ENCODE results near the gene MEIKIN.

The MEIKIN gene

GRCh38 chr5:131973089-131973712, 27.7 kb upstream of the MEIKIN start:
- WGBS, result 96% methylated on average over 9 of the region's 9 CpGs
- Histone ChIP-seq H3K36me3 (ENCODE audit: insufficient read depth, low read length) (no peaks in the 10 kb centered on the region), H3K9ac (ENCODE audit: low read depth, low read length) (no peak overlapping the region), H3K27me3 (ENCODE audit: insufficient read depth, low read length) (no peaks in the 10 kb centered on the region), H3K4me3 (ENCODE audit: low read length) (no peak overlapping the region), H3K27ac (ENCODE audit: low read depth, low read length) (no peak overlapping the region), H3K9me3 (ENCODE audit: insufficient read depth, low read depth, low read length) (no peaks in the 10 kb centered on the region), H3K4me1 (ENCODE audit: insufficient read depth, low read length) (0 out of 2 replicates have a peak, but pooled peaks cover 10% of the 10 kb centered on the region)

- H3K9me3 ChIP-seq (ENCODE audit: insufficient read depth, low read depth, low read length), result no peaks in the 10 kb centered on the region
- H3K4me3 ChIP-seq (ENCODE audit: low read length), result no peak overlapping the region
- WGBS, result 95% methylated on average over 5 of the region's 5 CpGs
- H3K9ac ChIP-seq (ENCODE audit: low read depth, low read length), result no peak overlapping the region
- no peaks in the 10 kb centered on the region for H3K36me3 ChIP-seq (ENCODE audit: insufficient read depth, low read length)
- H3K4me1 ChIP-seq (ENCODE audit: insufficient read depth, low read length), result no peaks in the 10 kb centered on the region
- no peaks in the 10 kb centered on the region for H3K27me3 ChIP-seq (ENCODE audit: insufficient read depth, low read length)
- H3K27ac ChIP-seq (ENCODE audit: low read depth, low read length), result no peak overlapping the region
Measured at GRCh38 chr5:131968396-131968954, 23.0 kb upstream of the MEIKIN start.

- no peak overlapping the region for H3K4me3 ChIP-seq (ENCODE audit: low read length)
- H3K9ac ChIP-seq (ENCODE audit: low read depth, low read length), result no peak overlapping the region
- H3K36me3 ChIP-seq (ENCODE audit: insufficient read depth, low read length), result no peaks in the 10 kb centered on the region
- H3K27ac ChIP-seq (ENCODE audit: low read depth, low read length), result no peak overlapping the region
- no peaks in the 10 kb centered on the region for H3K4me1 ChIP-seq (ENCODE audit: insufficient read depth, low read length)
- no peaks in the 10 kb centered on the region for H3K27me3 ChIP-seq (ENCODE audit: insufficient read depth, low read length)
- no peaks in the 10 kb centered on the region for H3K9me3 ChIP-seq (ENCODE audit: insufficient read depth, low read depth, low read length)
- 100% methylated on average over 1 of the region's 1 CpG for WGBS
Measured at GRCh38 chr5:131966551-131966950, 21.1 kb upstream of the MEIKIN start.

- Histone ChIP-seq H3K4me1 (ENCODE audit: insufficient read depth, low read length) (no peaks in the 10 kb centered on the region), H3K36me3 (ENCODE audit: insufficient read depth, low read length) (no peaks in the 10 kb centered on the region), H3K27ac (ENCODE audit: low read depth, low read length) (no peak overlapping the region), H3K9ac (ENCODE audit: low read depth, low read length) (no peak overlapping the region), H3K27me3 (ENCODE audit: insufficient read depth, low read length) (no peaks in the 10 kb centered on the region), H3K4me3 (ENCODE audit: low read length) (no peak overlapping the region), H3K9me3 (ENCODE audit: insufficient read depth, low read depth, low read length) (no peaks in the 10 kb centered on the region)
- 84% methylated on average over 6 of the region's 6 CpGs for WGBS
Measured at GRCh38 chr5:131965826-131966415, 20.5 kb upstream of the MEIKIN start.

GRCh38 chr5:131959906-131960305, 14.4 kb upstream of the MEIKIN start:
- Histone ChIP-seq H3K4me3 (ENCODE audit: low read length) (no peak overlapping the region), H3K9ac (ENCODE audit: low read depth, low read length) (no peak overlapping the region), H3K27ac (ENCODE audit: low read depth, low read length) (no peak overlapping the region), H3K4me1 (ENCODE audit: insufficient read depth, low read length) (no peaks in the 10 kb centered on the region), H3K36me3 (ENCODE audit: insufficient read depth, low read length) (no peaks in the 10 kb centered on the region), H3K27me3 (ENCODE audit: insufficient read depth, low read length) (no peaks in the 10 kb centered on the region), H3K9me3 (ENCODE audit: insufficient read depth, low read depth, low read length) (no peaks in the 10 kb centered on the region)
- WGBS, result 89% methylated on average over 3 of the region's 3 CpGs

GRCh38 chr5:131959136-131959535, 13.7 kb upstream of the MEIKIN start:
- WGBS, result 97% methylated on average over 5 of the region's 5 CpGs
- no peaks in the 10 kb centered on the region for H3K4me1 ChIP-seq (ENCODE audit: insufficient read depth, low read length)
- no peak overlapping the region for H3K9ac ChIP-seq (ENCODE audit: low read depth, low read length)
- H3K27ac ChIP-seq (ENCODE audit: low read depth, low read length), result no peak overlapping the region
- no peaks in the 10 kb centered on the region for H3K9me3 ChIP-seq (ENCODE audit: insufficient read depth, low read depth, low read length)
- H3K27me3 ChIP-seq (ENCODE audit: insufficient read depth, low read length), result no peaks in the 10 kb centered on the region
- no peaks in the 10 kb centered on the region for H3K36me3 ChIP-seq (ENCODE audit: insufficient read depth, low read length)
- no peak overlapping the region for H3K4me3 ChIP-seq (ENCODE audit: low read length)

GRCh38 chr5:131957721-131958441, 12.4 kb upstream of the MEIKIN start:
- 93% methylated on average over 8 of the region's 8 CpGs for WGBS

GRCh38 chr5:131953969-131954368, 8.5 kb upstream of the MEIKIN start:
- Histone ChIP-seq H3K27ac (ENCODE audit: low read depth, low read length) (no peak overlapping the region), H3K9ac (ENCODE audit: low read depth, low read length) (no peak overlapping the region), H3K36me3 (ENCODE audit: insufficient read depth, low read length) (no peaks in the 10 kb centered on the region)

More at GRCh38 chr5:131957721-131958441, 12.4 kb upstream of the MEIKIN start:
- no peaks in the 10 kb centered on the region for H3K4me1 ChIP-seq (ENCODE audit: insufficient read depth, low read length)
- H3K27me3 ChIP-seq (ENCODE audit: insufficient read depth, low read length), result no peaks in the 10 kb centered on the region
- no peak overlapping the region for H3K9ac ChIP-seq (ENCODE audit: low read depth, low read length)
- no peak overlapping the region for H3K27ac ChIP-seq (ENCODE audit: low read depth, low read length)
- H3K9me3 ChIP-seq (ENCODE audit: insufficient read depth, low read depth, low read length), result no peaks in the 10 kb centered on the region
- no peak overlapping the region for H3K4me3 ChIP-seq (ENCODE audit: low read length)
- H3K36me3 ChIP-seq (ENCODE audit: insufficient read depth, low read length), result no peaks in the 10 kb centered on the region

GRCh38 chr5:131952301-131952857, 6.9 kb upstream of the MEIKIN start:
- WGBS, result 79% methylated on average over 3 of the region's 3 CpGs
- no peaks in the 10 kb centered on the region for H3K9me3 ChIP-seq (ENCODE audit: insufficient read depth, low read depth, low read length)
- no peaks in the 10 kb centered on the region for H3K27me3 ChIP-seq (ENCODE audit: insufficient read depth, low read length)
- H3K4me1 ChIP-seq (ENCODE audit: insufficient read depth, low read length), result no peaks in the 10 kb centered on the region
- H3K27ac ChIP-seq (ENCODE audit: low read depth, low read length), result no peak overlapping the region
- H3K9ac ChIP-seq (ENCODE audit: low read depth, low read length), result no peak overlapping the region
- H3K4me3 ChIP-seq (ENCODE audit: low read length), result no peak overlapping the region
- H3K36me3 ChIP-seq (ENCODE audit: insufficient read depth, low read length), result no peaks in the 10 kb centered on the region

More at GRCh38 chr5:131953969-131954368, 8.5 kb upstream of the MEIKIN start:
- H3K27me3 ChIP-seq (ENCODE audit: insufficient read depth, low read length), result no peaks in the 10 kb centered on the region
- H3K4me3 ChIP-seq (ENCODE audit: low read length), result no peak overlapping the region
- no peaks in the 10 kb centered on the region for H3K9me3 ChIP-seq (ENCODE audit: insufficient read depth, low read depth, low read length)
- H3K4me1 ChIP-seq (ENCODE audit: insufficient read depth, low read length), result no peaks in the 10 kb centered on the region

GRCh38 chr5:131950706-131951105, 5.2 kb upstream of the MEIKIN start:
- no peak overlapping the region for H3K4me3 ChIP-seq (ENCODE audit: low read length)
- H3K27me3 ChIP-seq (ENCODE audit: insufficient read depth, low read length), result no peaks in the 10 kb centered on the region
- H3K36me3 ChIP-seq (ENCODE audit: insufficient read depth, low read length), result no peaks in the 10 kb centered on the region
- WGBS, result no CpG with 5 or more reads among the region's 1 CpG
- H3K9me3 ChIP-seq (ENCODE audit: insufficient read depth, low read depth, low read length), result no peaks in the 10 kb centered on the region
- no peak overlapping the region for H3K9ac ChIP-seq (ENCODE audit: low read depth, low read length)
- H3K27ac ChIP-seq (ENCODE audit: low read depth, low read length), result no peak overlapping the region
- H3K4me1 ChIP-seq (ENCODE audit: insufficient read depth, low read length), result no peaks in the 10 kb centered on the region

GRCh38 chr5:131947445-131947844, 2.0 kb upstream of the MEIKIN start:
- H3K27ac ChIP-seq (ENCODE audit: low read depth, low read length), result no peak overlapping the region
- 84% methylated on average over 1 of the region's 2 CpGs for WGBS
- no peaks in the 10 kb centered on the region for H3K4me1 ChIP-seq (ENCODE audit: insufficient read depth, low read length)
- no peak overlapping the region for H3K4me3 ChIP-seq (ENCODE audit: low read length)
- H3K9me3 ChIP-seq (ENCODE audit: insufficient read depth, low read depth, low read length), result no peaks in the 10 kb centered on the region
- H3K9ac ChIP-seq (ENCODE audit: low read depth, low read length), result no peak overlapping the region
- H3K36me3 ChIP-seq (ENCODE audit: insufficient read depth, low read length), result no peaks in the 10 kb centered on the region
- H3K27me3 ChIP-seq (ENCODE audit: insufficient read depth, low read length), result no peaks in the 10 kb centered on the region
